Peyer's patch (tissue), 4 donors: ENCODE measurements around the gene PDE3A. TPM values are rescaled to one million over a fixed set of nuclear protein-coding genes. Genes with fewer than 3 reads are reported as not detected.
"Not testable (repeated sequence)": the region's sequence is repeated elsewhere in the genome, so short reads cannot be mapped to it uniquely, and the experiment has no call there.

Experiments
- DNase-seq, 3 donors: peaks; one replicate each; pipeline ENCODE4 v3.0.0-alpha.2; 2017 to 2019
- H3K27ac ChIP-seq, 4 donors: fragments of 200-600 bp; sonication (generic); one replicate each; pipeline ENCODE4 v1.5.1; 2016 to 2019
- H3K27me3 ChIP-seq, 2 donors: fragments of 200-600 bp; sonication (generic); one replicate each; pipeline ENCODE4 v1.5.1; 2019
- H3K36me3 ChIP-seq, 3 donors: fragments of 200-600 bp; sonication (generic); one replicate each; pipeline ENCODE4 v1.5.1; 2016 to 2019
- H3K4me1 ChIP-seq, 4 donors: fragments of 200-600 bp; sonication (generic); one replicate each; pipeline ENCODE4 v1.5.1; 2016 to 2019
- H3K4me3 ChIP-seq, 4 donors: fragments of 200-600 bp; sonication (generic); 1 replicate in 3 of 4; 2 replicates in 1 of 4; pipeline ENCODE4 v1.5.1; 2016 to 2019; ENCODE audit warnings: mild to moderate bottlenecking in 1 of 4
- H3K9me3 ChIP-seq, 4 donors: fragments of 200-600 bp; sonication (generic); one replicate each; pipeline ENCODE4 v1.5.1; 2016 to 2019; ENCODE audit warnings: mild to moderate bottlenecking in 1 of 4
- CTCF ChIP-seq, 6 experiments: fragments of 450-650 bp in 4 of 6; fragments of 200-600 bp in 2 of 6; sonication (generic) in 1 of 6; IDR thresholded peaks; one replicate each; pipeline ENCODE4 v1.5.1; 2017 to 2019; ENCODE audit warnings: antibody characterized with exemption in 6 of 6, mild to moderate bottlenecking in 3 of 6, moderate library complexity in 1 of 6
- POLR2A ChIP-seq, 2 donors: fragments of 450-650 bp; IDR thresholded peaks; one replicate each; pipeline ENCODE4 v1.5.1; 2017; ENCODE audit warnings: antibody characterized with exemption in 2 of 2, mild to moderate bottlenecking in 2 of 2, moderate library complexity in 2 of 2
- total RNA-seq, 4 donors: library from RNA; depleted of rRNA; stranded (reverse); fragments of >200 nt; gene quantifications; one replicate each; pipeline ENCODE4 v1.1.0, GENCODE V29; 2016

PDE3A gene
- total RNA-seq, 4 donors from 2014 or later: 17.3 to 144 (median 120) TPM

- no peak overlapping the region for H3K4me3 ChIP-seq
- peak in 1 of 3 donors; percentile 56 for DNase-seq
- TF ChIP-seq CTCF (IDR thresholded peaks at IDR 0.05) (peak in 4 of 6 experiments; percentile 17 to 56 (median 54)), POLR2A (IDR thresholded peaks at IDR 0.05) (no peak)
- H3K4me1 ChIP-seq: no peaks in the 10 kb centered on the region
- H3K27ac ChIP-seq: no peak overlapping the region
- peaks cover 0 to 6% (median 0%) of the 10 kb centered on the region in 3 donors for H3K36me3 ChIP-seq
- H3K9me3 ChIP-seq: no peaks in the 10 kb centered on the region
- H3K27me3 ChIP-seq: no peaks in the 10 kb centered on the region
Measured at GRCh38 chr12:20549108-20549719, 180.9 kb downstream of the PDE3A start.

- peak in 1 of 3 donors; percentile 44 for DNase-seq
- H3K27me3 ChIP-seq, H3K4me3 ChIP-seq, H3K9me3 ChIP-seq, H3K27ac ChIP-seq, H3K4me1 ChIP-seq, H3K36me3 ChIP-seq: not testable (repeated sequence)
Measured at GRCh38 chr12:20551742-20552442, 183.6 kb downstream of the PDE3A start.

- H3K27me3 ChIP-seq, H3K4me1 ChIP-seq, H3K4me3 ChIP-seq, H3K27ac ChIP-seq, H3K9me3 ChIP-seq, DNase-seq, H3K36me3 ChIP-seq: not testable (repeated sequence)
Measured at GRCh38 chr12:20552586-20552985, 184.2 kb downstream of the PDE3A start.

- Histone ChIP-seq H3K4me1 (no peaks in the 10 kb centered on the region), H3K36me3 (peaks cover 0 to 6% (median 0%) of the 10 kb centered on the region in 3 donors), H3K27me3 (no peaks in the 10 kb centered on the region), H3K4me3 (no peak overlapping the region), H3K27ac (no peak overlapping the region), H3K9me3 (no peaks in the 10 kb centered on the region)
- no peak for TF ChIP-seq CTCF (IDR thresholded peaks at IDR 0.05)
- DNase-seq: no peak
Measured at GRCh38 chr12:20555015-20555414, 186.7 kb downstream of the PDE3A start.

- Histone ChIP-seq H3K4me1 (no peaks in the 10 kb centered on the region), H3K27me3 (no peaks in the 10 kb centered on the region), H3K36me3 (peaks cover 0 to 6% (median 0%) of the 10 kb centered on the region in 3 donors), H3K27ac (no peak overlapping the region), H3K9me3 (no peaks in the 10 kb centered on the region), H3K4me3 (no peak overlapping the region)
- DNase-seq: no peak
- no peak for TF ChIP-seq CTCF (IDR thresholded peaks at IDR 0.05)
- TF ChIP-seq POLR2A (IDR thresholded peaks at IDR 0.05): no peak
Measured at GRCh38 chr12:20555771-20556170, 187.4 kb downstream of the PDE3A start.

GRCh38 chr12:20557096-20557495 is 188.8 kb downstream of the PDE3A start:
- DNase-seq: no peak
- Histone ChIP-seq H3K36me3 (no peaks in the 10 kb centered on the region), H3K4me1 (no peaks in the 10 kb centered on the region), H3K27ac (no peak overlapping the region), H3K27me3 (no peaks in the 10 kb centered on the region), H3K4me3 (no peak overlapping the region), H3K9me3 (no peaks in the 10 kb centered on the region)
- TF ChIP-seq POLR2A (IDR thresholded peaks at IDR 0.05) (no peak), CTCF (IDR thresholded peaks at IDR 0.05) (no peak)
